Lower leg skin (tissue), 3 donors: ENCODE measurements around the gene PAQR4.

Experiments used
- POLR2A ChIP-seq, 2 donors: fragments of 450-650 bp; IDR thresholded peaks; one replicate each; pipeline ENCODE4 v1.6.1; 2016 to 2017; ENCODE audit warnings: antibody characterized with exemption in 2 of 2, mild to moderate bottlenecking in 1 of 2, moderate library complexity in 1 of 2
- TF ChIP-seq, protein P1 (sequence below), 3 donors: fragments of 450-650 bp; IDR thresholded peaks; one replicate each; pipeline ENCODE4 v1.5.1; 2016; ENCODE audit warnings: antibody characterized with exemption in 3 of 3, mild to moderate bottlenecking in 3 of 3, moderate library complexity in 2 of 3

- TF ChIP-seq, protein P1, sequence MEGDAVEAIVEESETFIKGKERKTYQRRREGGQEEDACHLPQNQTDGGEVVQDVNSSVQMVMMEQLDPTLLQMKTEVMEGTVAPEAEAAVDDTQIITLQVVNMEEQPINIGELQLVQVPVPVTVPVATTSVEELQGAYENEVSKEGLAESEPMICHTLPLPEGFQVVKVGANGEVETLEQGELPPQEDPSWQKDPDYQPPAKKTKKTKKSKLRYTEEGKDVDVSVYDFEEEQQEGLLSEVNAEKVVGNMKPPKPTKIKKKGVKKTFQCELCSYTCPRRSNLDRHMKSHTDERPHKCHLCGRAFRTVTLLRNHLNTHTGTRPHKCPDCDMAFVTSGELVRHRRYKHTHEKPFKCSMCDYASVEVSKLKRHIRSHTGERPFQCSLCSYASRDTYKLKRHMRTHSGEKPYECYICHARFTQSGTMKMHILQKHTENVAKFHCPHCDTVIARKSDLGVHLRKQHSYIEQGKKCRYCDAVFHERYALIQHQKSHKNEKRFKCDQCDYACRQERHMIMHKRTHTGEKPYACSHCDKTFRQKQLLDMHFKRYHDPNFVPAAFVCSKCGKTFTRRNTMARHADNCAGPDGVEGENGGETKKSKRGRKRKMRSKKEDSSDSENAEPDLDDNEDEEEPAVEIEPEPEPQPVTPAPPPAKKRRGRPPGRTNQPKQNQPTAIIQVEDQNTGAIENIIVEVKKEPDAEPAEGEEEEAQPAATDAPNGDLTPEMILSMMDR (IDR thresholded peaks at IDR 0.05) = no peak
- TF ChIP-seq POLR2A (IDR thresholded peaks at IDR 0.05) = no peak
These were observed 7.5 kb downstream of the PAQR4 start for GRCh38 chr16:2976673-2977072.
